Lower lobe of right lung (tissue), 2 donors: Measurements from ENCODE around the gene PARS2. TPM values are rescaled to one million over a fixed set of nuclear protein-coding genes. Genes with fewer than 3 reads are reported as not detected.

Experiments used
- ATAC-seq, 2 donors: fragments of 200-7000 bp; cut with Tn5 transposase; one replicate each; pipeline ENCODE4 v1.9.1; 2020 to 2022; ENCODE audit warnings: mild to moderate bottlenecking in 2 of 2, moderate library complexity in 2 of 2
- DNase-seq: peaks from one replicate; pipeline ENCODE4 v3.0.0-alpha.2; 2020
- H3K27ac ChIP-seq: fragments of 200-600 bp; one replicate; pipeline ENCODE4 v1.8.0; 2022
- H3K27me3 ChIP-seq: fragments of 200-600 bp; one replicate; pipeline ENCODE4 v1.8.0; 2022; ENCODE audit warnings: low read depth
- H3K36me3 ChIP-seq: fragments of 200-600 bp; one replicate; pipeline ENCODE4 v1.8.0; 2022; ENCODE audit warnings: mild to moderate bottlenecking
- H3K4me1 ChIP-seq: fragments of 200-600 bp; one replicate; pipeline ENCODE4 v1.8.0; 2022
- H3K4me3 ChIP-seq: fragments of 200-600 bp; one replicate; pipeline ENCODE4 v1.8.0; 2022; ENCODE audit warnings: mild to moderate bottlenecking
- H3K9me3 ChIP-seq: fragments of 200-600 bp; one replicate; pipeline ENCODE4 v1.8.0; 2022
- CTCF ChIP-seq: fragments of 200-600 bp; IDR thresholded peaks from one replicate; pipeline ENCODE4 v1.8.0; 2022; ENCODE audit warnings: antibody characterized with exemption, mild to moderate bottlenecking
- intact Hi-C: fragments of 100-400 bp; cut with DNase I; formaldehyde crosslinking; loops from one replicate; pipeline ENCODE4 v1.11.0; 2022
- total RNA-seq: library from RNA; stranded (reverse); fragmentation: NEBNext Ultra II Directional; extraction: Animal tissue kit (Norgen Biotek cat#: 25700); gene quantifications from one replicate; pipeline ENCODE4 v1.2.1, GENCODE V29; 2021
- donor health status: DM: no; HTN: yes; CAD: no; lungs with severe emphysema.

The PARS2 gene
- total RNA-seq, 1 donor from 2014 or later, result 3.3 TPM

- Histone ChIP-seq H3K36me3 (no peaks in the 10 kb centered on the region), H3K4me3 (no peak overlapping the region), H3K27ac (no peak overlapping the region), H3K9me3 (no peaks in the 10 kb centered on the region), H3K4me1 (no peaks in the 10 kb centered on the region), H3K27me3 (no peaks in the 10 kb centered on the region)
- TF ChIP-seq CTCF, result no peak
- intact Hi-C loops, result no loop called here
- DNase-seq, result no peak
- ATAC-seq, result no peak
These were observed 43.4 kb upstream of the PARS2 start for GRCh38 chr1:54807756-54808155.

- TF ChIP-seq CTCF, result no peak
- Histone ChIP-seq H3K4me3 (no peak overlapping the region), H3K27me3 (no peaks in the 10 kb centered on the region), H3K4me1 (no peaks in the 10 kb centered on the region), H3K27ac (no peak overlapping the region), H3K9me3 (no peaks in the 10 kb centered on the region), H3K36me3 (no peaks in the 10 kb centered on the region)
- intact Hi-C loops, result no loop called here
- DNase-seq (no peak), ATAC-seq (peak; percentile 28 to 33)
These were observed 42.7 kb upstream of the PARS2 start for GRCh38 chr1:54806931-54807611.

- no peak overlapping the region for H3K27ac ChIP-seq
- DNase-seq (no peak), ATAC-seq (no peak)
- peaks cover 10% of the 10 kb centered on the region for H3K4me1 ChIP-seq
- intact Hi-C loops, result no loop called here
- no peaks in the 10 kb centered on the region for H3K9me3 ChIP-seq
- no peak for TF ChIP-seq CTCF
- H3K36me3 ChIP-seq, result no peaks in the 10 kb centered on the region
- H3K4me3 ChIP-seq, result no peak overlapping the region
- peaks cover 6% of the 10 kb centered on the region for H3K27me3 ChIP-seq
These were observed 41.7 kb upstream of the PARS2 start for GRCh38 chr1:54805981-54806381.

GRCh38 chr1:54805466-54805865, 41.1 kb upstream of the PARS2 start:
- peaks cover 11% of the 10 kb centered on the region for H3K27me3 ChIP-seq
- no peaks in the 10 kb centered on the region for H3K9me3 ChIP-seq
- DNase-seq (no peak), ATAC-seq (no peak)
- H3K27ac ChIP-seq, result no peak overlapping the region
- H3K4me1 ChIP-seq, result peaks cover 14% of the 10 kb centered on the region
- intact Hi-C loops, result no loop called here
- H3K4me3 ChIP-seq, result no peak overlapping the region
- no peak for TF ChIP-seq CTCF
- no peaks in the 10 kb centered on the region for H3K36me3 ChIP-seq

- no peak overlapping the region for H3K27ac ChIP-seq
- H3K9me3 ChIP-seq, result no peaks in the 10 kb centered on the region
- no peak for TF ChIP-seq CTCF
- no peaks in the 10 kb centered on the region for H3K36me3 ChIP-seq
- ATAC-seq (no peak), DNase-seq (no peak)
- peaks cover 15% of the 10 kb centered on the region for H3K27me3 ChIP-seq
- no peak overlapping the region for H3K4me3 ChIP-seq
- intact Hi-C loops, result no loop called here
- H3K4me1 ChIP-seq, result peaks cover 22% of the 10 kb centered on the region
These were observed 40.3 kb upstream of the PARS2 start for GRCh38 chr1:54804471-54805132.
